ENCODE measurements around the gene HMCN2.

DNA sequence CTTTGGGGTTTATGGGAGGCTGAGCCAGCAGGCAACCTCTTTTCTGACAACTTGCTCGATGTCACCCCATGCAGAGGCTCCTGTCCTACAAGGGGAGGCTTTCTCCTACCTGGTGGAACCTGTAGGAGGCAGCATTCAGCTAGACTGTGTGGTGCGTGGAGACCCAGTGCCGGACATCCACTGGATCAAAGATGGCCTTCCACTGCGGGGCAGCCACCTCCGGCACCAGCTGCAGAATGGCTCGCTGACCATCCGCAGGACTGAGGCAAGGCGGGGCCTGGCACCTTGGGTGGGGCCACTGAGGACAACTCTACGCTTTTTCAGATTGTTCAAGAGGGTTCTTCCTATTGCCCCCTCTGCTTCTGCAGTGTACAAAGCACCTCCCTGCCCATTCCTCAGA is 143.1 kb downstream of the HMCN2 start:
- TF ChIP-seq POLR2AphosphoS5 (IDR thresholded peaks at IDR 0.05) (no peak), POLR2A (IDR thresholded peaks at IDR 0.05) (no peak), EP300 (IDR thresholded peaks at IDR 0.05) (no peak)
- TF ChIP-seq, protein P1, sequence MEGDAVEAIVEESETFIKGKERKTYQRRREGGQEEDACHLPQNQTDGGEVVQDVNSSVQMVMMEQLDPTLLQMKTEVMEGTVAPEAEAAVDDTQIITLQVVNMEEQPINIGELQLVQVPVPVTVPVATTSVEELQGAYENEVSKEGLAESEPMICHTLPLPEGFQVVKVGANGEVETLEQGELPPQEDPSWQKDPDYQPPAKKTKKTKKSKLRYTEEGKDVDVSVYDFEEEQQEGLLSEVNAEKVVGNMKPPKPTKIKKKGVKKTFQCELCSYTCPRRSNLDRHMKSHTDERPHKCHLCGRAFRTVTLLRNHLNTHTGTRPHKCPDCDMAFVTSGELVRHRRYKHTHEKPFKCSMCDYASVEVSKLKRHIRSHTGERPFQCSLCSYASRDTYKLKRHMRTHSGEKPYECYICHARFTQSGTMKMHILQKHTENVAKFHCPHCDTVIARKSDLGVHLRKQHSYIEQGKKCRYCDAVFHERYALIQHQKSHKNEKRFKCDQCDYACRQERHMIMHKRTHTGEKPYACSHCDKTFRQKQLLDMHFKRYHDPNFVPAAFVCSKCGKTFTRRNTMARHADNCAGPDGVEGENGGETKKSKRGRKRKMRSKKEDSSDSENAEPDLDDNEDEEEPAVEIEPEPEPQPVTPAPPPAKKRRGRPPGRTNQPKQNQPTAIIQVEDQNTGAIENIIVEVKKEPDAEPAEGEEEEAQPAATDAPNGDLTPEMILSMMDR (IDR thresholded peaks at IDR 0.05), result no peak

All from suprapubic skin (tissue), 4 donors.